ENCODE results near the gene ABCC6. TPM values are rescaled to one million over a fixed set of nuclear protein-coding genes. Genes with fewer than 3 reads are reported as not detected.
"Not testable (repeated sequence)": the region's sequence is repeated elsewhere in the genome, so short reads cannot be mapped to it uniquely, and the experiment has no call there.

ABCC6 gene
- total and polyA plus RNA-seq, 2 of the 4 experiments (the other 2 are of a cell fraction): 0.36 to 1.3 TPM

DNA sequence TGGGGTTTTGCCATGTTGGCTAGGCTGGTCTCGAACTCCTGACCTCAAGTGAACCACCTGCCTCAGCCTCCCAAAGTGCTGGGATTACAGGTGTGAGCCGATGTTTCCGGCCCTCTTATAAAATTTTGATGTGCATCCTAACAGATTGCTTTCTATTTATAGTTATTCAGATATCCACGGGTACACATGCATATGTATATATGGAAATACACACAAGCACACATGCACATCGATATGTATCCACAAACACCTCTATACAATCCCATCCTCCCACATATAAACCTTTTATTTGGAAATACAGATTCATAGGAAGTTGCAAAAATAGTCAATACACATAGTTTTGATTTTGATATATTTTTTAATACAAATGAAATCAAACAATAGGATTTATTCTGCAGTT lies 14.4 kb upstream of the ABCC6 start:
- H3K27ac ChIP-seq (ENCODE audit: insufficient read depth, low read length); H3K9ac ChIP-seq (ENCODE audit: low read depth, low read length); H3K9me3 ChIP-seq (ENCODE audit: control insufficient read depth, insufficient read depth, low read length); DNase-seq; ATAC-seq (ENCODE audit: low read depth); H4K8ac ChIP-seq (ENCODE audit: low read depth in 2 of 2, low read length in 2 of 2); BruUV-seq (replicated peaks); H2AFZ ChIP-seq (replicated peaks; ENCODE audit: low read length, poor library complexity); intact Hi-C loops (cut with micrococcal nuclease); H3K79me1 ChIP-seq (ENCODE audit: low read depth in 1 of 2, low read length in 2 of 2); H3K4me1 ChIP-seq (ENCODE audit: control insufficient read depth, insufficient read depth, low read length); H3K23ac ChIP-seq (ENCODE audit: low read depth, low read length); H4K5ac ChIP-seq (ENCODE audit: low read depth, low read length); H3K56ac ChIP-seq (ENCODE audit: extremely low read depth, insufficient read depth, low read length); POLR2A ChIA-PET (ENCODE audit: unreplicated experiment); H4K20me1 ChIP-seq (ENCODE audit: insufficient read depth, low read length); H3K4me2 ChIP-seq (ENCODE audit: low read depth, low read length); H3K4me3 ChIP-seq (ENCODE audit: insufficient read depth, low read depth, low read length); H3K18ac ChIP-seq (ENCODE audit: low read depth, low read length); H2BK120ac ChIP-seq (ENCODE audit: low read depth, low read length); H3K14ac ChIP-seq (replicated peaks; ENCODE audit: low read depth, low read length); H3K4ac ChIP-seq (ENCODE audit: low read depth, low read length); dilution Hi-C loops (cut with HindIII; ENCODE audit: low sequenced_read_pairs, unreplicated experiment); CTCF ChIA-PET; H2AK9ac ChIP-seq (replicated peaks; ENCODE audit: low read depth, low read length, poor library complexity); H2AK5ac ChIP-seq (ENCODE audit: low read depth, low read length); H4K91ac ChIP-seq (ENCODE audit: insufficient read depth, low read depth, low read length); H2BK15ac ChIP-seq (ENCODE audit: low read depth, low read length); H2BK5ac ChIP-seq (ENCODE audit: low read depth, low read length, poor library complexity, severe bottlenecking); H2BK20ac ChIP-seq (ENCODE audit: low read depth, low read length); H3K27me3 ChIP-seq (ENCODE audit: control insufficient read depth, insufficient read depth, low read length); in situ Hi-C loops (cut with MboI; ENCODE audit: low sequenced_read_pairs); H3K36me3 ChIP-seq (ENCODE audit: control insufficient read depth, insufficient read depth, low read length); H3K9me1 ChIP-seq (ENCODE audit: insufficient read depth, low read length): not testable (repeated sequence)
- no CpG with 5 or more reads among the region's 5 CpGs for WGBS, 2 experiments (ENCODE audit: extremely low coverage in 2 of 2, insufficient read length in 1 of 2)

DNA sequence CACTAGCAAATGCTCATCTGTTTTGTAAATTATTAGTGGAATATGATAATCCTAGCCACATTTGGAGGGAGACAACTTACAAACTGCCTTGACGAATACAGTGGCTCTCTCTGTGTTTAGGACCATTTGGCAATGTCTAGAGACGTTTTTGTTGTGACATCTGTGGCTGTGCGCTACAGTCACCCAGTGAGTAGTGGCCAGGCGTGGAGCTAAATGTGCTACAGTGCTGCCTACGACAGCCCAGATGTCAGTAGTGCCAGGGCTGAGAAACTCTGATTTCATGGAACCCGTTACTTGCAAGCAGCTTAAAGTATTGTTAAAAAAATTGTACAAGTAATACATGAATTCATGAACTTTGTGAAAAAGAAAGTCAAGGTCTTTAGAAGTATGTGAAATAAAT lies 13.8 kb upstream of the ABCC6 start:
- DNase-seq; ATAC-seq (ENCODE audit: low read depth); H2BK5ac ChIP-seq (ENCODE audit: low read depth, low read length, poor library complexity, severe bottlenecking); H3K9me1 ChIP-seq (ENCODE audit: insufficient read depth, low read length); H2AFZ ChIP-seq (replicated peaks; ENCODE audit: low read length, poor library complexity); H3K27me3 ChIP-seq (ENCODE audit: control insufficient read depth, insufficient read depth, low read length); H3K14ac ChIP-seq (replicated peaks; ENCODE audit: low read depth, low read length); H2BK15ac ChIP-seq (ENCODE audit: low read depth, low read length); H3K4ac ChIP-seq (ENCODE audit: low read depth, low read length); H4K8ac ChIP-seq (ENCODE audit: low read depth in 2 of 2, low read length in 2 of 2); H3K36me3 ChIP-seq (ENCODE audit: control insufficient read depth, insufficient read depth, low read length); H3K27ac ChIP-seq (ENCODE audit: insufficient read depth, low read length); H4K91ac ChIP-seq (ENCODE audit: insufficient read depth, low read depth, low read length); H3K4me2 ChIP-seq (ENCODE audit: low read depth, low read length); POLR2A ChIA-PET (ENCODE audit: unreplicated experiment); H3K4me1 ChIP-seq (ENCODE audit: control insufficient read depth, insufficient read depth, low read length); H2BK120ac ChIP-seq (ENCODE audit: low read depth, low read length); H3K56ac ChIP-seq (ENCODE audit: extremely low read depth, insufficient read depth, low read length); H3K9ac ChIP-seq (ENCODE audit: low read depth, low read length); H3K9me3 ChIP-seq (ENCODE audit: control insufficient read depth, insufficient read depth, low read length); dilution Hi-C loops (cut with HindIII; ENCODE audit: low sequenced_read_pairs, unreplicated experiment); H4K20me1 ChIP-seq (ENCODE audit: insufficient read depth, low read length); BruUV-seq (replicated peaks); H3K18ac ChIP-seq (ENCODE audit: low read depth, low read length); in situ Hi-C loops (cut with MboI; ENCODE audit: low sequenced_read_pairs); intact Hi-C loops (cut with micrococcal nuclease); H4K5ac ChIP-seq (ENCODE audit: low read depth, low read length); H3K23ac ChIP-seq (ENCODE audit: low read depth, low read length); H2BK20ac ChIP-seq (ENCODE audit: low read depth, low read length); H3K79me1 ChIP-seq (ENCODE audit: low read depth in 1 of 2, low read length in 2 of 2); H3K4me3 ChIP-seq (ENCODE audit: insufficient read depth, low read depth, low read length); H2AK9ac ChIP-seq (replicated peaks; ENCODE audit: low read depth, low read length, poor library complexity); H2AK5ac ChIP-seq (ENCODE audit: low read depth, low read length): not testable (repeated sequence)
- CTCF ChIA-PET: interaction anchor here (0.7 kb wide), 1 partner anchor 1166 kb away, joined by 4 read pairs; no protein-coding TSS in a partner anchor
- WGBS, 2 experiments (ENCODE audit: extremely low coverage in 2 of 2, insufficient read length in 1 of 2): no CpG with 5 or more reads among the region's 6 CpGs

All from IMR-90 (cell line).